ENCODE results near the gene CDK7.

GRCh38 chr5:69313428-69313827 lies 78.7 kb downstream of the CDK7 start:
- TF ChIP-seq CTCF (optimal IDR thresholded peaks at IDR 0.05 in 1 of 3, IDR thresholded peaks at IDR 0.05 in 1 of 3, conservative IDR thresholded peaks at IDR 0.05 in 1 of 3; ENCODE audit: extremely low read depth in 1 of 3, insufficient read depth in 2 of 3, low read length in 3 of 3), result no peak
- no peak for TF ChIP-seq EZH2 (IDR thresholded peaks at IDR 0.05; ENCODE audit: low read length)
